SK-N-SH treated with all-trans-retinoic acid at 6 μM for 48 hours (cell line): ENCODE results near the gene ATP2B3.

Experiments
- ATAC-seq: fragments of 200-7000 bp; cut with Tn5 transposase; 3 replicates; pipeline ENCODE4 v1.9.1; 2020; ENCODE audit warnings: mild to moderate bottlenecking, moderate library complexity
- ARNTL ChIP-seq: fragments of 450-650 bp; formaldehyde crosslinking; IDR thresholded peaks from 2 replicates; pipeline ENCODE4 v1.5.0; 2020; ENCODE audit warnings: low read depth, mild to moderate bottlenecking, moderate library complexity, borderline replicate concordance
- BACH2 ChIP-seq: fragments of 250-450 bp; sonication (Bioruptor Pico); IDR thresholded peaks from 2 replicates; pipeline ENCODE4 v1.9.0; 2021; ENCODE audit warnings: mild to moderate bottlenecking, borderline replicate concordance
- CREB5 ChIP-seq: fragments of 250-450 bp; sonication (Bioruptor Pico); IDR thresholded peaks from 2 replicates; pipeline ENCODE4 v1.5.1; 2020; ENCODE audit warnings: low read depth, mild to moderate bottlenecking, moderate library complexity
- CSDC2 ChIP-seq: fragments of 250-450 bp; sonication (Bioruptor Pico); IDR thresholded peaks from 2 replicates; pipeline ENCODE4 v1.5.0; 2020; ENCODE audit warnings: mild to moderate bottlenecking, moderate library complexity
- CSRNP3 ChIP-seq: fragments of 250-450 bp; sonication (Bioruptor Pico); IDR thresholded peaks from 2 replicates; pipeline ENCODE4 v1.5.1; 2021; ENCODE audit warnings: mild to moderate bottlenecking, moderate library complexity
- ESRRG ChIP-seq: fragments of 250-450 bp; sonication (Bioruptor Pico); IDR thresholded peaks from 2 replicates; pipeline ENCODE4 v1.6.1; 2021; ENCODE audit warnings: mild to moderate bottlenecking
- GLIS3 ChIP-seq: fragments of 250-450 bp; sonication (Bioruptor Pico); IDR thresholded peaks from 2 replicates; pipeline ENCODE4 v1.5.0; 2020; ENCODE audit warnings: mild to moderate bottlenecking, moderate library complexity
- ISL1 ChIP-seq: fragments of 250-450 bp; sonication (Bioruptor Pico); IDR thresholded peaks from 2 replicates; pipeline ENCODE4 v2.1.2; 2022; ENCODE audit warnings: mild to moderate bottlenecking, moderate library complexity
- OSR1 ChIP-seq: fragments of 250-450 bp; sonication (Bioruptor Pico); IDR thresholded peaks from 2 replicates; pipeline ENCODE4 v1.8.0; 2022; ENCODE audit warnings: moderate library complexity, mild to moderate bottlenecking, inconsistent platforms
- PATZ1 ChIP-seq: fragments of 250-450 bp; sonication (Bioruptor Pico); IDR thresholded peaks from 2 replicates; pipeline ENCODE4 v1.8.0; 2020; ENCODE audit warnings: mild to moderate bottlenecking, moderate library complexity, borderline replicate concordance
- POU6F1 ChIP-seq: fragments of 250-450 bp; sonication (Bioruptor Pico); IDR thresholded peaks from 2 replicates; pipeline ENCODE4 v1.8.0; 2021; ENCODE audit warnings: low read depth, mild to moderate bottlenecking, moderate library complexity, borderline replicate concordance
- PPARA ChIP-seq: fragments of 250-450 bp; sonication (Bioruptor Pico); IDR thresholded peaks from 2 replicates; pipeline ENCODE4 v1.5.0; 2020; ENCODE audit warnings: mild to moderate bottlenecking, borderline replicate concordance
- RARB ChIP-seq: fragments of 250-450 bp; sonication (Bioruptor Pico); IDR thresholded peaks from 2 replicates; pipeline ENCODE4 v1.8.0; 2021; ENCODE audit warnings: mild to moderate bottlenecking, moderate library complexity
- SNAI2 ChIP-seq: fragments of 250-450 bp; sonication (Bioruptor Pico); IDR thresholded peaks from 2 replicates; pipeline ENCODE4 v1.5.0; 2020; ENCODE audit warnings: mild to moderate bottlenecking, moderate library complexity
- TCF4 ChIP-seq: fragments of 250-450 bp; sonication (Bioruptor Pico); IDR thresholded peaks from 2 replicates; pipeline ENCODE4 v1.8.0; 2021; ENCODE audit warnings: mild to moderate bottlenecking, moderate library complexity, borderline replicate concordance
- TSHZ2 ChIP-seq: fragments of 250-450 bp; sonication (Bioruptor Pico); IDR thresholded peaks from 2 replicates; pipeline ENCODE4 v1.5.0; 2020; ENCODE audit warnings: mild to moderate bottlenecking, moderate library complexity
- ZC3H10 ChIP-seq: fragments of 250-450 bp; sonication (Bioruptor Pico); IDR thresholded peaks from 2 replicates; pipeline ENCODE4 v1.5.1; 2021; ENCODE audit warnings: mild to moderate bottlenecking, moderate library complexity
- ZFP3 ChIP-seq: fragments of 250-450 bp; sonication (Bioruptor Pico); IDR thresholded peaks from 2 replicates; pipeline ENCODE4 v1.5.0; 2020; ENCODE audit warnings: mild to moderate bottlenecking, moderate library complexity
- ZFP30 ChIP-seq: fragments of 450-650 bp; formaldehyde crosslinking; IDR thresholded peaks from 2 replicates; pipeline ENCODE4 v1.5.0; 2022; ENCODE audit warnings: mild to moderate bottlenecking, moderate library complexity
- ZNF565 ChIP-seq: fragments of 450-650 bp; formaldehyde crosslinking; conservative IDR thresholded peaks from 2 replicates; pipeline ENCODE4 v1.5.0; 2020; ENCODE audit warnings: low read depth, mild to moderate bottlenecking, moderate library complexity
- ZNF70 ChIP-seq: fragments of 450-650 bp; formaldehyde crosslinking; IDR thresholded peaks from 2 replicates; pipeline ENCODE4 v1.5.0; 2020; ENCODE audit warnings: mild to moderate bottlenecking, moderate library complexity

The ATP2B3 gene

GRCh38 chrX:153492543-153492942, 24.9 kb upstream of the ATP2B3 start:
- TF ChIP-seq ZC3H10 (no peak), SNAI2 (CRISPR knock-in tag) (no peak), ARNTL (no peak), ZNF565 (CRISPR knock-in tag) (no peak), GLIS3 (CRISPR knock-in tag) (no peak), OSR1 (CRISPR knock-in tag) (no peak), ZNF70 (CRISPR knock-in tag) (no peak), TCF4 (no peak), CREB5 (CRISPR knock-in tag) (no peak), RARB (CRISPR knock-in tag) (no peak), POU6F1 (CRISPR knock-in tag) (no peak), PATZ1 (CRISPR knock-in tag) (no peak), TSHZ2 (CRISPR knock-in tag) (no peak), ESRRG (CRISPR knock-in tag) (no peak), ISL1 (CRISPR knock-in tag) (no peak), CSDC2 (CRISPR knock-in tag) (no peak)
- no peak for ATAC-seq

GRCh38 chrX:153493085-153493484, 24.4 kb upstream of the ATP2B3 start:
- no peak for ATAC-seq
- TF ChIP-seq ZNF70 (CRISPR knock-in tag) (0 out of 2 replicates have a peak, but pooled peaks have one; percentile 25), ARNTL (no peak)
- TF ChIP-seq, all 23 proteins: peak for 1

GRCh38 chrX:153494061-153494460, 23.4 kb upstream of the ATP2B3 start:
- no peak for ATAC-seq
- TF ChIP-seq PATZ1 (CRISPR knock-in tag) (no peak), TSHZ2 (CRISPR knock-in tag) (no peak), CSRNP3 (CRISPR knock-in tag) (no peak), PPARA (CRISPR knock-in tag) (no peak), ESRRG (CRISPR knock-in tag) (no peak), BACH2 (CRISPR knock-in tag) (no peak), POU6F1 (CRISPR knock-in tag) (no peak), ZFP30 (CRISPR knock-in tag) (no peak), ARNTL (no peak), CSDC2 (CRISPR knock-in tag) (no peak), SNAI2 (CRISPR knock-in tag) (no peak), OSR1 (CRISPR knock-in tag) (no peak), ZFP3 (CRISPR knock-in tag) (no peak), ZC3H10 (no peak), RARB (CRISPR knock-in tag) (no peak)
